HG02610 (cell line): ENCODE measurements around the gene SERGEF.

Source experiments
- ATAC-seq: cut with Tn5 transposase; IDR thresholded peaks from one replicate; pipeline ENCODE4 v1.9.1; 2021; ENCODE audit warnings: mild to moderate bottlenecking, moderate library complexity; ENCODE audit not compliant: unreplicated experiment

Gene SERGEF

GRCh38 chr11:18012906-18013781, at the start of gene SERGEF:
Gene SERGEF, minus strand, starts transcription at chr11:18013047. Its CDS starts 37 bp downstream, at chr11:18013010.
- peak; percentile 94 for ATAC-seq

GRCh38 chr11:18061351-18061750, 48.5 kb upstream of the SERGEF start:
- ATAC-seq, result no peak

GRCh38 chr11:18056561-18057181, 43.8 kb upstream of the SERGEF start:
- peak; percentile 51 for ATAC-seq

GRCh38 chr11:18054511-18055103, 41.8 kb upstream of the SERGEF start:
- ATAC-seq, result no peak

GRCh38 chr11:18050848-18051247, 38.0 kb upstream of the SERGEF start:
- no peak for ATAC-seq

GRCh38 chr11:18046116-18046777, 33.4 kb upstream of the SERGEF start, which contains the start of gene TPH1:
Gene TPH1, minus strand, starts transcription at chr11:18046269. Its CDS starts 5,507 bp downstream, at chr11:18040762.
- no peak for ATAC-seq

GRCh38 chr11:18036456-18036855, 23.6 kb upstream of the SERGEF start:
- no peak for ATAC-seq

- ATAC-seq, result no peak
Observed at GRCh38 chr11:18027475-18027874, 14.6 kb upstream of the SERGEF start.

- no peak for ATAC-seq
Observed at GRCh38 chr11:18022419-18022818, 9.6 kb upstream of the SERGEF start.

- no peak for ATAC-seq
Observed at GRCh38 chr11:18019650-18020049, 6.8 kb upstream of the SERGEF start.

- no peak for ATAC-seq
Observed at GRCh38 chr11:18016789-18017188, 3.9 kb upstream of the SERGEF start.

GRCh38 chr11:18014876-18015275, 2.0 kb upstream of the SERGEF start:
- ATAC-seq, result no peak

- ATAC-seq, result no peak
Observed at GRCh38 chr11:18013790-18014507, 1.1 kb upstream of the SERGEF start.

- ATAC-seq, result no peak
Observed at GRCh38 chr11:18012122-18012905, 533 bp downstream of the SERGEF start.

- ATAC-seq, result no peak
Observed at GRCh38 chr11:18011633-18012032, 1.2 kb downstream of the SERGEF start.

- no peak for ATAC-seq
Observed at GRCh38 chr11:18010977-18011586, 1.8 kb downstream of the SERGEF start.

GRCh38 chr11:18010121-18010670, 2.7 kb downstream of the SERGEF start:
- ATAC-seq, result no peak

GRCh38 chr11:18005376-18006129, 7.3 kb downstream of the SERGEF start:
- no peak for ATAC-seq
